Small intestine (tissue), 7 donors: Measurements from ENCODE around the gene GALNT9. TPM values are rescaled to one million over a fixed set of nuclear protein-coding genes. Genes with fewer than 3 reads are reported as not detected.

Experiments used
- DNase-seq, 2 donors: peaks; one replicate each; pipeline versions ENCODE4 v3.0.0 to v3.0.0-alpha.2; 2013
- FAIRE-seq: peaks from 2 replicates; lab custom pipeline; 2012; peaks lifted over from hg19 to GRCh38; lab: Jason Lieb, UNC
- H3K27ac ChIP-seq, 3 donors: one replicate each; pipeline ENCODE4 v1.5.1; 2013; ENCODE audit warnings: low read length in 2 of 3, mild to moderate bottlenecking in 2 of 3, control low read depth in 1 of 3, inconsistent platforms in 1 of 3, low read depth in 1 of 3, moderate library complexity in 1 of 3
- H3K27me3 ChIP-seq, 3 donors: one replicate each; pipeline ENCODE4 v1.6.1; 2013; ENCODE audit warnings: low read length in 3 of 3, inconsistent platforms in 1 of 3; ENCODE audit not compliant: control insufficient read depth in 3 of 3, insufficient read depth in 3 of 3
- H3K36me3 ChIP-seq, 3 donors: one replicate each; pipeline ENCODE4 v1.6.1; 2013; ENCODE audit warnings: low read length in 3 of 3, inconsistent platforms in 1 of 3, low read depth in 1 of 3, mild to moderate bottlenecking in 1 of 3, moderate library complexity in 1 of 3; ENCODE audit not compliant: control insufficient read depth in 3 of 3, insufficient read depth in 2 of 3
- H3K4me1 ChIP-seq, 3 donors: one replicate each; pipeline ENCODE4 v1.6.1; 2013; ENCODE audit warnings: low read length in 2 of 3, inconsistent platforms in 1 of 3, low read depth in 1 of 3, mild to moderate bottlenecking in 1 of 3, moderate library complexity in 1 of 3; ENCODE audit not compliant: control insufficient read depth in 3 of 3, insufficient read depth in 2 of 3
- H3K4me3 ChIP-seq, 3 donors: one replicate each; pipeline ENCODE4 v1.5.1; 2013; ENCODE audit warnings: low read length in 3 of 3, control low read depth in 1 of 3, inconsistent platforms in 1 of 3, low read depth in 1 of 3, mild to moderate bottlenecking in 1 of 3, moderate library complexity in 1 of 3
- H3K9me3 ChIP-seq, 2 donors: one replicate each; pipeline ENCODE4 v1.6.1; 2013; ENCODE audit warnings: low read depth in 1 of 2, low read length in 1 of 2; ENCODE audit not compliant: control insufficient read depth in 2 of 2, insufficient read depth in 1 of 2
- WGBS, 3 donors: extraction: QIAGEN DNeasy Blood & Tissue Kit; methylation state at CpG; one replicate each; pipeline ENCODE4 v1.1.7; 2013; 5-methylcytosine and 5-hydroxymethylcytosine counted together
- polyA plus RNA-seq, 4 donors: library from polyadenylated mRNA; stranded (reverse) in 3 of 4; unstranded in 1 of 4; fragments of 200-250 nt in 3 of 4; fragments of 120-200 nt in 1 of 4; gene quantifications; one replicate each; pipeline versions ENCODE4 v1.2.1 to v1.2.3, GENCODE V29; 2013
- donor health status: healthy with polysubstance abuse.
- donor health status: control.
- donor health status: control.
- donor health status: Bipolar disorder and iron deficiency.
- donor health status: healthy.

GALNT9 gene
- polyA plus RNA-seq, 4 donors: 0.79 to 2.6 TPM; not detected in 2

- Histone ChIP-seq H3K27ac (no peak overlapping the region), H3K4me3 (no peak overlapping the region), H3K36me3 (no peaks in the 10 kb centered on the region), H3K4me1 (no peaks in the 10 kb centered on the region), H3K9me3 (peaks cover 0 to 19% of the 10 kb centered on the region in 2 donors), H3K27me3 (peaks cover 0 to 9% (median 0%) of the 10 kb centered on the region in 3 donors)
- no peak for FAIRE-seq
- 86 to 89% (median 87%) methylated on average over 18 of the region's 18 CpGs for WGBS, 3 donors
- no peak for DNase-seq
Measured at GRCh38 chr12:132211326-132211725, 118.1 kb downstream of the GALNT9 start.

GRCh38 chr12:132210223-132211055 lies 119.0 kb downstream of the GALNT9 start:
- Histone ChIP-seq H3K27ac (no peak overlapping the region), H3K36me3 (no peaks in the 10 kb centered on the region), H3K4me3 (no peak overlapping the region), H3K9me3 (peaks cover 0 to 19% of the 10 kb centered on the region in 2 donors), H3K27me3 (peaks cover 0 to 17% (median 2%) of the 10 kb centered on the region in 3 donors), H3K4me1 (no peaks in the 10 kb centered on the region)
- FAIRE-seq: no peak
- WGBS, 3 donors: 78 to 88% (median 79%) methylated on average over 48 of the region's 48 CpGs
- DNase-seq: no peak

- H3K36me3 ChIP-seq: no peaks in the 10 kb centered on the region
- no peaks in the 10 kb centered on the region for H3K4me1 ChIP-seq
- no peak for DNase-seq
- H3K9me3 ChIP-seq: peaks cover 0 to 19% of the 10 kb centered on the region in 2 donors
- FAIRE-seq: no peak
- no peak overlapping the region for H3K27ac ChIP-seq
- H3K27me3 ChIP-seq: peaks cover under 1 to 23% (median 5%) of the 10 kb centered on the region in 3 donors
- no peak overlapping the region for H3K4me3 ChIP-seq
- WGBS, 3 donors: 68 to 73% (median 72%) methylated on average over 14 of the region's 14 CpGs
Measured at GRCh38 chr12:132209619-132210222, 119.7 kb downstream of the GALNT9 start.

DNA sequence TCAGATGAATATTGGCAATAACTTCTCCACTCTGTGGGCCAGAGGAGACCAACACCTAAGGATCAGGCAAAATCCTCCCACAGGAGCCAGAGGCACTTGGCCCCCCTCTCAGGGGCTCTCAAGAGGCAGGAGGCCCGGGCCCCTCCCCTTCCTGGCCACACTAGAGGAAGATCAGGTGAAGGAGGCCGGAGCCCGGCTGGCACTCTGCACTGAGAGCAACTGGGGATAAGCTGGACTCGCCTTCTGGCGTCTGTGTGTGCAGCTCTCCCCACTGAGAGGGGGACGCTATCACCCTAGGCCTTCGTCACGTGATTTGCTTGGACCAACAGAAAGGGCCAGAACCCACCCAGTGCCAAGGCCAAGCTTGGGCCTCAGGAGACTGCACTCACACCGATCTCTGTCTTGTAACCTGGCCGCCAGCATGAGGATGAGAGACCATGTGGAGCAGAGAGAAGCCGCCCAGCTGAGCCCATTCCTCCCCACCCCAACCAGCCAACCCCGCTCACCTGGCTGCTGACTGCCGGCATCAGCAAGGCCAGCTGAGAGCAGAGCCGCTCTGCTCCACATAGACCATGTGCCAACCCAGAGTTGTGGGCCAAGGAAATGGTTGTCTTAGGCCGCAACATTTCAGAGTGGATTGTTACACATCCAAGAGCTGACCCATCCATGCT lies 121.1 kb downstream of the GALNT9 start:
- no peak for DNase-seq
- WGBS, 3 donors: 85 to 91% (median 87%) methylated on average over 15 of the region's 15 CpGs
- H3K36me3 ChIP-seq: no peaks in the 10 kb centered on the region
- H3K4me3 ChIP-seq: no peak overlapping the region
- no peak for FAIRE-seq
- H3K27ac ChIP-seq: no peak overlapping the region
- no peaks in the 10 kb centered on the region for H3K4me1 ChIP-seq
- H3K9me3 ChIP-seq: peaks cover 0 to 19% of the 10 kb centered on the region in 2 donors
- H3K27me3 ChIP-seq: peaks cover 2 to 34% (median 6%) of the 10 kb centered on the region in 3 donors

- Histone ChIP-seq H3K27me3 (peaks cover 2 to 37% (median 6%) of the 10 kb centered on the region in 3 donors), H3K27ac (no peak overlapping the region), H3K4me1 (no peaks in the 10 kb centered on the region), H3K9me3 (peaks cover 0 to 19% of the 10 kb centered on the region in 2 donors), H3K36me3 (no peaks in the 10 kb centered on the region), H3K4me3 (no peak overlapping the region)
- FAIRE-seq (no peak), DNase-seq (no peak)
- 81 to 88% (median 85%) methylated on average over 35 to 36 of the region's 36 CpGs for WGBS, 3 donors
Measured at GRCh38 chr12:132207083-132207775, 122.2 kb downstream of the GALNT9 start.

GRCh38 chr12:132206046-132206434 lies 123.3 kb downstream of the GALNT9 start:
- 55 to 66% (median 60%) methylated on average over 8 to 14 of the region's 14 CpGs for WGBS, 3 donors
- no peak for FAIRE-seq
- Histone ChIP-seq H3K36me3 (no peaks in the 10 kb centered on the region), H3K27ac (no peak overlapping the region), H3K9me3 (peaks cover 0 to 12% of the 10 kb centered on the region in 2 donors), H3K27me3 (peaks cover 2 to 37% (median 6%) of the 10 kb centered on the region in 3 donors), H3K4me3 (no peak overlapping the region), H3K4me1 (no peaks in the 10 kb centered on the region)
- no peak for DNase-seq

DNA sequence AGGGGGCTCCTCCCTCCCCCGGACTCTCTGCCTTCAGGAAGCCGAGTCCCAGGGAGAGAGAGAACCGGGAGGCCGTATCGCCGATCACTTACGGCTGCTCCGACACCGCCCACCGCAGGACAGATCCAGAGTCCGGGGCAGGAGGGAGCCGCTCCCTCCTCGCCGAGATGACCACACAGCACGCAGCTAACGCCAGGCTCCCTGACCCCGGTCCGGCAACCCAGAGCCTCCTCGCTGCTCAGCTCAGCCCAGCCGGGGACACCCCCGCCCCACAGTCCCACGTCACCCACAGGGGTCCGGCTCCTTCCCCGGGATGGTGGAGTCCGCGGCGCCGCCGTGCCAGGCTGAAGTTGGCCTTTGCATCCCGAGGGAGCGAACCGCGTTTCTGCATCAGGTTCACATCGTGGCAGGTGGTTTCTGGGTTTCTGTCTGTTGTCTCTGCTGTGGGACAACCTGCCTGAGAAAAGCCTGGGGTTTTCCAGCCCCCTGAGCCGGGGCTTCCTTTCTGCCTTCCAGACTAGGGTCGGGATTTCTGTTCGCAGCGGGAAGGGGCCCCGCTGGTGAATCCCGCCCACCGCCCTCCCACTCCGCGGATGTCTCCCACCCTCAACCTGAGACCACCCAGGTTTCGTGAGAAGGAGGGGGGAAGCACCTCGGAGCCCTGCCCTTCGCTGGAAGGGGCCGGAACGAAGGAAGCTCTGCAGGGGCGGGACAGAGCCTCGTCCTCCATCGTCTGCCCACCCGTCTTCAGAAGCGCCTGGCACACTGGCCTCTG lies 123.9 kb downstream of the GALNT9 start:
- DNase-seq (peak in 1 of 2 donors; percentile 9), FAIRE-seq (no peak)
- no peaks in the 10 kb centered on the region for H3K36me3 ChIP-seq
- no peaks in the 10 kb centered on the region for H3K4me1 ChIP-seq
- no peak overlapping the region for H3K27ac ChIP-seq
- peak overlapping the region in 1 of 3 donors; percentile 22 for H3K4me3 ChIP-seq
- peaks cover 0 to 12% of the 10 kb centered on the region in 2 donors for H3K9me3 ChIP-seq
- peaks cover 2 to 37% (median 6%) of the 10 kb centered on the region in 3 donors for H3K27me3 ChIP-seq
- WGBS, 3 donors: 6 to 8% (median 6%) methylated on average over 43 to 53 of the region's 53 CpGs
